ENCODE measurements around the gene HEYL. TPM values are rescaled to one million over a fixed set of nuclear protein-coding genes. Genes with fewer than 3 reads are reported as not detected.

The HEYL gene
- total RNA-seq, 1 donor from 2014 or later, result not detected

DNA sequence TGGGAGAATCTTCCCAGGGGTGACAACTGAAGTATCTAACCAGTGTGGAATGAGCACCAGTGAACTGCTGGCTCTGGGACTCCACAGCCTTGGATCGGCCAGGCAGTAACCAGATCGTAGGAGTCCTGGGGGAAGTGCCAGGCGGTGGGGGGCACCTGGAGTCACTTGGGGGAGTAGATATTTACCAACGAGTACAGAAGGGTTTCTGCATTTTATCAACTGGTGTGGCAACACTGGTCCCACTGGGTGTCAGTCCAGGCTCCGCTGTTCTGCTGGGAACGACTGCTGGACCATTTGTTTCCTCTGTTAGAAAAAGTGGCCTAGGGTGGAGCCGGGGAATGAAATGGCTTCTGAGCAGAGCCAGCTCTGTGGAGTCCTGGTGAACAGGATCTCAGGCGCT lies 14.4 kb downstream of the HEYL start:
- intact Hi-C loops (cut with micrococcal nuclease), result no loop called here

DNA sequence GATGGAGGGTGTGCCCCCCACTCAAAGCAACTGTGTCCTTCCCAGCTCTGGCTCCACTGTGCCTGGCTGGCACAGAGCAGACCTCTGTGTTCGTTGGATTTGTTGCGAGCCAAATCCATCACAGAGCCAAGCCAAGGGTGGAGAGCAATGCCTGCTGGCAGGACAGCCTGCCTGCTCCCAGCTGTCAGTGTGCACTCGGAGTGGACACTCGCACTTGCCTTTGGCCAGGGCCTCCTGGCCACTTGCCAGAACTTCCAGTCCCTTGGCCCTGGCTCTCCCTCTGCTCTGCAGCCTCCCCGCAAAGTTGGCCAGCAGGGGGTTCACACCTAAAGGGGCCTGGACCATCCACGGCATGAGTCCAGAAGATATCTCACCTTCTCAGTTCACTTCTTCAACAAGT lies 16.4 kb downstream of the HEYL start:
- Mint-ChIP-seq H3K27ac (no peak overlapping the region), H3K9me3 (no peaks in the 10 kb centered on the region), H3K4me3 (no peak overlapping the region), H3K27me3 (peaks cover 13% of the 10 kb centered on the region), H3K4me1 (no peaks in the 10 kb centered on the region), H3K36me3 (ENCODE audit: low read depth) (no peaks in the 10 kb centered on the region)
- ChIA-PET POLR2A (no interaction called here), CTCF (no interaction called here)
- TF ChIP-seq, protein P1, sequence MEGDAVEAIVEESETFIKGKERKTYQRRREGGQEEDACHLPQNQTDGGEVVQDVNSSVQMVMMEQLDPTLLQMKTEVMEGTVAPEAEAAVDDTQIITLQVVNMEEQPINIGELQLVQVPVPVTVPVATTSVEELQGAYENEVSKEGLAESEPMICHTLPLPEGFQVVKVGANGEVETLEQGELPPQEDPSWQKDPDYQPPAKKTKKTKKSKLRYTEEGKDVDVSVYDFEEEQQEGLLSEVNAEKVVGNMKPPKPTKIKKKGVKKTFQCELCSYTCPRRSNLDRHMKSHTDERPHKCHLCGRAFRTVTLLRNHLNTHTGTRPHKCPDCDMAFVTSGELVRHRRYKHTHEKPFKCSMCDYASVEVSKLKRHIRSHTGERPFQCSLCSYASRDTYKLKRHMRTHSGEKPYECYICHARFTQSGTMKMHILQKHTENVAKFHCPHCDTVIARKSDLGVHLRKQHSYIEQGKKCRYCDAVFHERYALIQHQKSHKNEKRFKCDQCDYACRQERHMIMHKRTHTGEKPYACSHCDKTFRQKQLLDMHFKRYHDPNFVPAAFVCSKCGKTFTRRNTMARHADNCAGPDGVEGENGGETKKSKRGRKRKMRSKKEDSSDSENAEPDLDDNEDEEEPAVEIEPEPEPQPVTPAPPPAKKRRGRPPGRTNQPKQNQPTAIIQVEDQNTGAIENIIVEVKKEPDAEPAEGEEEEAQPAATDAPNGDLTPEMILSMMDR (IDR thresholded peaks at IDR 0.05), result no peak
- intact Hi-C loops (cut with micrococcal nuclease), result no loop called here
- ATAC-seq (ENCODE audit: low read depth), result no peak
- DNase-seq, result no peak

More for the DNA sequence above, 14.4 kb downstream of the HEYL start:
- TF ChIP-seq, protein P1 (IDR thresholded peaks at IDR 0.05), result no peak
- no peak overlapping the region for H3K4me3 Mint-ChIP-seq
- CTCF ChIA-PET, result no interaction called here
- H3K9me3 Mint-ChIP-seq, result no peaks in the 10 kb centered on the region
- ATAC-seq (ENCODE audit: low read depth) (no peak), DNase-seq (no peak)
- H3K4me1 Mint-ChIP-seq, result no peaks in the 10 kb centered on the region
- H3K27ac Mint-ChIP-seq, result no peak overlapping the region
- H3K36me3 Mint-ChIP-seq (ENCODE audit: low read depth), result no peaks in the 10 kb centered on the region
- POLR2A ChIA-PET, result no interaction called here
- H3K27me3 Mint-ChIP-seq, result peaks cover 13% of the 10 kb centered on the region

DNA sequence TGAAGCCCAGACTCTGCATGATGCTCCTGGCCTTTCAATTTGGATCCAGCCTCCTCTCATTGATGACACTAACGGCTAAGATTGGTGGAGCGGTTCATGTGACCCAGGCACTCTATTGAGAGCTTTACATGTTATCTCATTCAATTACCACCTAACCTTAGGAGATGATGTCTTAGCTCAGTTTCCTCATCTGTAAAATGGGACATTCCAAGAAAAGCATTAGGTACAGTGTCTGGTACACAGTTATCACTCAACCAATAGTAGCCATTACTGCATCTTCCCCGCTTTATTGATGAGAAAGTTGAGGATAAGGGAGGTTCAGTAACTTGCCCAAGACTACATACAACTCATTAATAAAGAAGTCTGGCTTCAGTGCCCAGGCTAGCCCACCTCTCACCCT lies 17.0 kb downstream of the HEYL start:
- CTCF ChIA-PET, result no interaction called here
- POLR2A ChIA-PET, result no interaction called here
- Mint-ChIP-seq H3K4me1 (no peaks in the 10 kb centered on the region), H3K27me3 (peaks cover 15% of the 10 kb centered on the region), H3K36me3 (ENCODE audit: low read depth) (no peaks in the 10 kb centered on the region), H3K4me3 (no peak overlapping the region), H3K27ac (no peak overlapping the region), H3K9me3 (no peaks in the 10 kb centered on the region)
- no peak for ATAC-seq (ENCODE audit: low read depth)
- TF ChIP-seq, protein P1 (IDR thresholded peaks at IDR 0.05), result no peak
- DNase-seq, result no peak
- intact Hi-C loops (cut with micrococcal nuclease), result no loop called here

DNA sequence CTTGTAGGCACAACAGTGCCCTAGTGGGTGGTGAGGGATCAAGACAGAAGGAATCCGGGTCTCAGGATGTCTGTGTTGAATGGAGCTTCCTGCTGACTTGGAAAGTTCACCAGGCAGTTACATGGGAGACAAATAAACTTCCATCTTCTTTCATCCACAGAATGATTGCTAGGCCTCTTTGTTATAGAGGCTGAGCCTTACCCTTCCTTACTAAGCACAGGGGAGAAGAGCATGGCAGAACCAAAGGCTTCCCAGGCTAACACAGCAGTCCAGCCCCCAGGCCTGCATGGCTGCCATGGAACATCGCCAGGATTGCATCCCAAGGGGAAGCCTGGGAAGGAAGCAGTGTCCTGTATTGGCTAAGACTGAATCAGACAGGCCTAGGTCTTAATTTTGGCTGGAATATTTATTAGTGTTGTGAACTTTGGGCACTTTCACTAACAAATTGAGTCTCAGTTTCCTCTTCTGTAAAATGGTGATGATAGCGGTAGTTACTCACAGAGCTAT lies 18.7 kb downstream of the HEYL start:
- DNase-seq (no peak), ATAC-seq (ENCODE audit: low read depth) (no peak)
- Mint-ChIP-seq H3K27ac (no peak overlapping the region), H3K36me3 (ENCODE audit: low read depth) (no peaks in the 10 kb centered on the region), H3K4me1 (no peaks in the 10 kb centered on the region), H3K9me3 (no peaks in the 10 kb centered on the region), H3K4me3 (no peak overlapping the region), H3K27me3 (peaks cover 25% of the 10 kb centered on the region)
- ChIA-PET POLR2A (no interaction called here), CTCF (interaction anchor here (0.7 to 0.8 kb wide), 3 partner anchors 10 to 38 kb away, joined by 3 read pairs; no protein-coding TSS in a partner anchor)
- TF ChIP-seq, protein P1 (IDR thresholded peaks at IDR 0.05), result no peak
- intact Hi-C loops (cut with micrococcal nuclease), result no loop called here

DNA sequence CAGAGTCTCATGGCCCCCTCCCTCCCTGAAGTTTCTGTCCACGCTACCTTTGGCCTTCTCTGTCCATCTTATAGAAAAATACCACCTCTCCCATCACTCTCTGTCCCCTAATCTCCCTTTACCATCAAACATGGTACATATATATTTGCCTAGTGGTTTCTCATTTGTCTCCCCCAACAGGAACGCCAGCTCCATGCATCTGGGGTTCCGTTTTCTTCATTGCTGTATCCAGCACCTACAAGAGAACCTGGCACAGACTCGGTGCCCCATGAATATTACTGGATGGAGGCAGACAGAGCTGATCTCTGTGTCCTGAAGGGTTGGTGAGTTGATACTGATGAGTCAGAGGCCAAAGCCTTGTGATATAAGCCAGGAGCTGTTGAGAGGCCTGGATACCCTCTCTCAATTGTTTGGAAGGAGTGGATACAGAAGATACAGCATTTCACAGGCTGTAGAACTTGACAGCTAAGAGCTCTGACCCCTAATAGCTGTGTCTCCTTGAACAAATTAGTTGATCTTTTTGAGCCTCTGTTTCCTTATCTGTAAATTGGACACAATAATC lies 21.9 kb downstream of the HEYL start:
- CTCF ChIA-PET, result interaction anchor here (1.2 kb wide), 1 partner anchor 11 kb away, joined by 4 read pairs; no protein-coding TSS in a partner anchor
- Mint-ChIP-seq H3K36me3 (ENCODE audit: low read depth) (no peaks in the 10 kb centered on the region), H3K27ac (no peak overlapping the region), H3K9me3 (no peaks in the 10 kb centered on the region), H3K27me3 (peaks cover 13% of the 10 kb centered on the region), H3K4me1 (no peaks in the 10 kb centered on the region), H3K4me3 (no peak overlapping the region)
- TF ChIP-seq, protein P1 (IDR thresholded peaks at IDR 0.05), result no peak
- no peak for DNase-seq
- POLR2A ChIA-PET, result no interaction called here
- intact Hi-C loops (cut with micrococcal nuclease), result no loop called here
- no peak for ATAC-seq (ENCODE audit: low read depth)

Data from activated B cell treated with CpG ODN at 0.5 μM for 24 hours (primary cell).